GM12878 (cell line): Measurements from ENCODE around the gene RXYLT1. TPM values are rescaled to one million over a fixed set of nuclear protein-coding genes. Genes with fewer than 3 reads are reported as not detected.

Experiments
- BCL11A ChIP-seq: IDR thresholded peaks from 2 replicates; pipeline ENCODE4 v1.6.1; 2011; ENCODE audit warnings: low read depth, low read length
- CBX3 ChIP-seq: fragments of 200-600 bp; sonication (generic); IDR thresholded peaks from 2 replicates; pipeline ENCODE4 v1.6.1; 2016; ENCODE audit warnings: low read depth, borderline replicate concordance
- CEBPZ ChIP-seq: fragments of 150-350 bp; IDR thresholded peaks from 2 replicates; pipeline ENCODE4 v1.6.1; 2016; ENCODE audit warnings: low read depth, low read length
- CHD2 ChIP-seq: IDR thresholded peaks from 2 replicates; pipeline ENCODE4 v1.6.1; 2011; ENCODE audit warnings: low read depth, low read length, improper control_type of control experiment, borderline replicate concordance
- E2F4 ChIP-seq: IDR thresholded peaks from 2 replicates; pipeline ENCODE4 v1.6.1; 2012; ENCODE audit warnings: low read depth, low read length, improper control_type of control experiment
- EED ChIP-seq: sonication (generic); IDR thresholded peaks from 2 replicates; pipeline ENCODE4 v1.6.1; 2016; ENCODE audit warnings: antibody characterized with exemption, low read depth
- ETV6 ChIP-seq, 2 experiments: fragments of 450-650 bp in 1 of 2; IDR thresholded peaks in 1 of 2; conservative IDR thresholded peaks in 1 of 2; 2 replicates each; pipeline ENCODE4 v1.6.1; 2014; ENCODE audit warnings: antibody characterized with exemption in 1 of 2, borderline replicate concordance in 1 of 2, low read depth in 1 of 2, mild to moderate bottlenecking in 1 of 2, moderate library complexity in 1 of 2
- FOS ChIP-seq: IDR thresholded peaks from 3 replicates; pipeline ENCODE4 v1.6.1; 2011; ENCODE audit warnings: borderline replicate concordance; ENCODE audit not compliant: insufficient read length; ENCODE audit errors: extremely low read depth
- JUNB ChIP-seq: IDR thresholded peaks from 2 replicates; pipeline ENCODE4 v1.6.1; 2016; ENCODE audit warnings: antibody characterized with exemption, mild to moderate bottlenecking
- NFIC ChIP-seq: IDR thresholded peaks from 2 replicates; pipeline ENCODE4 v1.6.1; 2012; ENCODE audit warnings: low read depth, mild to moderate bottlenecking, inconsistent platforms, low read length, moderate library complexity
- NKRF ChIP-seq: fragments of 450-650 bp; conservative IDR thresholded peaks from 2 replicates; pipeline ENCODE4 v1.6.1; 2017; ENCODE audit warnings: mild to moderate bottlenecking, moderate library complexity
- RAD51 ChIP-seq: fragments of 450-650 bp; IDR thresholded peaks from 2 replicates; pipeline ENCODE4 v1.6.1; 2016; ENCODE audit warnings: moderate library complexity, mild to moderate bottlenecking, inconsistent platforms
- SMAD1 ChIP-seq: fragments of 450-650 bp; IDR thresholded peaks from 2 replicates; pipeline ENCODE4 v1.6.1; 2018; ENCODE audit warnings: mild to moderate bottlenecking, low read depth; ENCODE audit not compliant: partially characterized antibody
- SMAD5 ChIP-seq: IDR thresholded peaks from 2 replicates; pipeline ENCODE4 v1.6.1; 2016; ENCODE audit warnings: antibody characterized with exemption, low read depth
- SMC3 ChIP-seq: IDR thresholded peaks from 2 replicates; pipeline ENCODE4 v1.6.1; 2011; ENCODE audit warnings: low read length, improper control_type of control experiment, borderline replicate concordance
- SUZ12 ChIP-seq: fragments of 200-600 bp; sonication (generic); IDR thresholded peaks from one replicate; pipeline ENCODE4 v1.6.1; 2018; ENCODE audit warnings: antibody characterized with exemption, mild to moderate bottlenecking; ENCODE audit not compliant: unreplicated experiment
- ZBED1 ChIP-seq: IDR thresholded peaks from 2 replicates; pipeline ENCODE4 v1.6.1; 2016; ENCODE audit warnings: borderline replicate concordance
- ZNF592 ChIP-seq: fragments of 450-650 bp; IDR thresholded peaks from 2 replicates; pipeline ENCODE4 v1.6.1; 2017; ENCODE audit warnings: mild to moderate bottlenecking, moderate library complexity
- polyA plus RNA-seq, 11 experiments: library from polyadenylated mRNA; depleted of rRNA in 4 of 11; unstranded in 6 of 11; stranded (reverse) in 5 of 11; fragments of >200 nt; fragmentation: Nextera tagmentation in 4 of 11; fragmentation: Illumina TruSeq in 1 of 11; extraction: Ambion mirVana in 4 of 11; extraction: Trizol in 1 of 11; gene quantifications; 1 replicate in 1 of 11; 2 replicates in 10 of 11; pipeline versions ENCODE4 v1.2.1 to v1.2.3, GENCODE V29; 2011 to 2016; ENCODE audit warnings: inconsistent platforms in 2 of 11, missing spikeins in 2 of 11, low read depth in 1 of 11
- total RNA-seq, 4 experiments: library from RNA; depleted of rRNA in 3 of 4; stranded (reverse); fragments of >200 nt in 3 of 4; fragmentation: Illumina TruSeq in 1 of 4; extraction: Trizol in 1 of 4; gene quantifications; 2 replicates each; pipeline versions ENCODE4 v1.2.1 to v1.2.3, GENCODE V29; 2013 to 2021

The RXYLT1 gene
- total and polyA plus RNA-seq, 10 of the 15 experiments (the other 5 are each of a cell fraction or from before 2014, with no cell fraction given) = 10.4 to 33.8 (median 21.5) TPM

GRCh38 chr12:63843721-63844390, 64.1 kb downstream of the RXYLT1 start (continued):
- TF ChIP-seq CEBPZ (no peak), ZBED1 (no peak), SUZ12 (no peak), FOS (no peak), SMAD1 (no peak), CHD2 (no peak), SMC3 (peak; percentile 85), RAD51 (no peak), NFIC (no peak), EED (no peak), JUNB (no peak), E2F4 (peak; percentile 18; the same call in 1 of the 2 replicates), SMAD5 (no peak), ETV6 (conservative IDR thresholded peaks at IDR 0.05 in 1 of 2, IDR thresholded peaks at IDR 0.05 in 1 of 2; ENCODE audit: borderline replicate concordance in 1 of 2, low read depth in 1 of 2) (no peak), NKRF (peak; percentile 49; the same call in 1 of the 2 replicates), CBX3 (no peak), BCL11A (no peak), ZNF592 (peak; percentile 82; the same call in 1 of the 2 replicates)
